Lung microvascular endothelial cell (primary cell): Measurements from ENCODE around the gene OR2V2. TPM values are rescaled to one million over a fixed set of nuclear protein-coding genes. Genes with fewer than 3 reads are reported as not detected.

ENCODE experiments used
- DNase-seq, 2 donors: peaks; one replicate each; pipeline versions ENCODE4 v3.0.0 to v3.0.0-alpha.2; 2010; ENCODE audit warnings: low read depth in 2 of 2
- total RNA-seq: library from RNA; depleted of rRNA; stranded (reverse); fragments of >200 nt; gene quantifications from 2 replicates; pipeline ENCODE4 v1.2.1, GENCODE V29; 2014

Gene OR2V2
- total RNA-seq, 1 donor from 2014 or later: not detected

DNA sequence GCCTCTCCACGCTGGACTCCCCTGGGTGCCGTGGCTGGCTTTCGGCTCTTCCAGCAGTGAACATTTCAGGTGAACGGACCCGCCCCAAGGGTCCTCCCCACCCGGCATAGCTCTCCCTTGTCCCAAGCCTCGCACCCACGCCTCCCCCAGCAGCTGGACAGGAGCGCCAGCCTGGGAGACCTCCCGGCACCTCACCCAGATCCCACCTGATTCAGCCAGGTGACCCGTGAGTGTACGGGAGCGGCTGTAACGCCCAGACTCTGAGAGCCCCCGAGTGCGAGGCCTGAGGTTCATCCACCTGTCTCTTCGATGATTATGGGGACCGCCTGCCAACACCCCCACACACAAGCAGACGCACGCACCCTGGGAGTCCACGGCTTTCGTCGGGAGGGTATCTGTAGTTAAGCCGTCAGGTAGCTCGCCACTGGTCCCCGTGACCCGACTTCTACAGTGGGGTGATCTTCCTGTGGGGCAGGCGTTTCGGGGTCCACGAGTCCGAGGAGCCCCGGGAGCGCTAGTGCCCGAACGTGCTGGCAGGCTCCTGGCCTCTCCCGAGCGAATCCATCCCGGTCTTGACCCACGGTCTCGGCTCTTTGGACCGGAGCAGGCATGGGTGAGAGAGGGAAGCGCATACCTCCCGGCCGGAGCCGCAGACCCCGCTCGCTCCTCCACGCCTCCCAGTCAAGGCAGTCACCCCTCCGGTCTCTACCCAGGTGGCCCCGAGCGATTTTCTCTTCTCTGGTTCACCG is 42.8 kb downstream of the OR2V2 start:
- DNase-seq: peak; percentile 13 to 18

DNA sequence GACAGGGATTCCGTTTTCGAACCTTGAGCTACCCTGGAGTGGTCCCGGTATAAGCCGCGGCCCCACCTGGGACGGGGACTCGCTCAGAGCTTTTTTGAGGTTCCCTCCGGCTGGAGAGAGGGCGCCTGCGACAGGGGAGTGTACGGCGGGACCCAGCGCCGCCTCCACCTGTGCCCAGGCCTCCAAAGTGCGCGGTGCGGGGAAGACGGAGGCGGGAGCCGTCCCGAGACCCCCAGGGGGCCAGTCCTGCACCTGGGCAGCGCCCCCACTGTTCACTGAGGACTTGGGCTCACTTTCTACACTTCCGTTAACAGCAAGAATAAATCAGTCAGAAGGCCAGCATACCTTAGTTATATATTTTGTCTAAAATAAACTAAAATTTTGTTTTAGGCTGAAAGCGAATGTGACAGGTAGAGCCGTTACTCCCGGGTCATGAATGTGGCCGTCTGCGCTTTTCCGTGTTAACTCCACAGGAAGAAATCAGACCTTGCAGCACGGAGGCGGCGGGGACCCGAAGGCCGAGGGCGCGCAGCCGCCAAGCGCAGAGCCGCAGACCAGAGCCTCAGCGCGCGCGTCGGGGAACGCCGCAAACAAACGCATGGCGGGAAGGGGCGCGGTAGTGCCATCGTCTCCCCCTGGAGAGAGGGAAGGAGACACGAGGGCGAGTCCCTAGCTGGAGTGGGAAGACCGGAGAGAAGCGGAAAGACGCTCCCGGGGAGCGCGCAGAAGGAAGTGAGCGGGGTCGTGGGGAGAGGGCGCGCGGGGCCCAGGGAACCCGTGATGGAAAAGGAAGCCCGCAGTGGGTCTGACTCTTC is 43.5 kb downstream of the OR2V2 start:
- DNase-seq: peak; percentile 59 to 67

DNA sequence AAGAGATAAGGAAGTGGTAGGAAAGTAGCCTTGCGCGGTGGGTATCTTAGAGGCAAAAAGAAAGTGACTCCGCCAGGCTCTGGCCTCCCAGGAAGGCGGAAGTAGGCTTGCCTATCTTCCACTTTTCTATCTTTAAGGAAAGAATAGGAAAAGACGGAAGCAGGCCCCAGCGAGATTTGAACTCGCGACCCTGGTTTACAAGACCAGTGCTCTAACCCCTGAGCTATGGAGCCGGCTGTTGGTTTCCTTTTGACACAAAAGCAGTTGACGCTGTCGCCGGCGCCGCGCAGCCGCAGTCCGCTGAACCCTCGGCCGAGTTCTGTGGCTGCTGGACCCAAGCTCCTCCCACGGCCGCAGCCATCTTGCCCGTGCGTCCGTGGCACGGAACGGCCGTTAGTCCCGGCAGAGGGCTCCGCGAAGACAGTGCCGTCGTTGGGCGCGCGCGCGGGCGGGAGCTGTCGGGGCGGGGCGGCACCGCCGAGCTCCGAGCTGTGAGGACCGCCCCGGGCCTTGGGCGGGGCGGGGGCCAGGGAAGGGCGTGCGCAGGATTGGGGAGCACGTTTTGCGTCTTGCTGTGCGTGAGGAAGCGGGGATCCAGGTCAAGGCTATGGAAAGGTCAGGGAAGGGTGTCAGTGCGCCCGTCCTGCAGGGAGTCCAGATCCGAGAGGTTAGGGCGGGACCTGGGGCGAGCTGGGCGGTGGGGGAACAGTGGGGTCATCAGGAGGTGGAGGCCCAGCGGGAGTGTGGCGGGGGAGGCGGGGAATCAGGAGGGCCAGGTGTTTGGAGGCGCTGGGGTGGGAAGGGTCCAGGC is 44.3 kb downstream of the OR2V2 start:
- peak; percentile 96 for DNase-seq

DNA sequence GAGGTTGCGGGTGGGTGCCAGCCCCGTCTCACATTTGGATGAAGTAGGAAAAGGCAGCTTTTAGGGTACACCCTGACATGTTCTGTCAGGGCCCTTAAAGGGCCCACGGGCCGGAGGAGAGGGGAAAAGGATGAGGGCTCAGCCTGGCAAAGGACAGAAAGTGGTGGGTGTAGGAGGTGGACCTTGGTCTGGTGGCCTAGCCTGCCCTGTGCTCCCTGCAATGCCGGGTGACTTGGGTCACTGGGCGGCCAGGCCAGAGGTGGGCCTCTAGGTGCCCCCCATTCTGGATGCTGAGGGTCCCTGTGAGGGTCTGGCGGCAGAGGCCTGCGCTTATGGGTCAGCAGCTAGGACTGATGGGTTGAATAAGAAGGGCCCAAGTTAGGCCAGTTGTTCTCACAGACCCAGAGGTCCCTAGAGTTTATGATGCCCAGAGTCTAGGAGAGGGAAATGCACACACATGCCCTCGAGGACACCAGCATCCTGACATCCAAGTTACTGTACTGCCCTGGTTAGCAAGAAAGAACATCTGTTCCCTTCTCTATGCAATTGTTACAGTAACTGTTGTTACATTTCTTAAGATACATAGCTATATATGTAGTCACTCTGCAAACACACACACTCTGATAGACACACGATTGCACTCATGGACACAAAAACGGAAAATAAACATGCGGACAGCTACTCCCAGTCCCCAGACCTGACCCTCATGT is 45.1 kb downstream of the OR2V2 start:
- no peak for DNase-seq

DNA sequence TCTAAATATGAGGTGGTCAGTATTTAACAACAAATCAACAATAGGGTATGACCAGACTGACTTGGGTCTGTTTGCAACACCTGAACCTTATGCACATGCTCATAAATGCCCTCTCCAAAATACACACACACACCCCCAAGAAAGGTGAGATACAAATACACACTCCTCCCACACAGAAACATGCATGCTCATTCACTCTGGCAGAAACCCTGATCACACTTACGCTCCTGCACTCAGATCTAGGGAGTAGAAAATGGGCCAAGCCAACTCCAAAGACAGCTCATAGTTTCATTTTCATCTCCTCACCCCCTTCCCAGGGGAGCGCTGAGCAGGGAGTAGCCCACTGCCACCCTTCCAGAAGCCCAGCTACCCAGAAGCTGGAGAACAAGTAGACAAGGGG is 46.3 kb downstream of the OR2V2 start:
- no peak for DNase-seq

DNA sequence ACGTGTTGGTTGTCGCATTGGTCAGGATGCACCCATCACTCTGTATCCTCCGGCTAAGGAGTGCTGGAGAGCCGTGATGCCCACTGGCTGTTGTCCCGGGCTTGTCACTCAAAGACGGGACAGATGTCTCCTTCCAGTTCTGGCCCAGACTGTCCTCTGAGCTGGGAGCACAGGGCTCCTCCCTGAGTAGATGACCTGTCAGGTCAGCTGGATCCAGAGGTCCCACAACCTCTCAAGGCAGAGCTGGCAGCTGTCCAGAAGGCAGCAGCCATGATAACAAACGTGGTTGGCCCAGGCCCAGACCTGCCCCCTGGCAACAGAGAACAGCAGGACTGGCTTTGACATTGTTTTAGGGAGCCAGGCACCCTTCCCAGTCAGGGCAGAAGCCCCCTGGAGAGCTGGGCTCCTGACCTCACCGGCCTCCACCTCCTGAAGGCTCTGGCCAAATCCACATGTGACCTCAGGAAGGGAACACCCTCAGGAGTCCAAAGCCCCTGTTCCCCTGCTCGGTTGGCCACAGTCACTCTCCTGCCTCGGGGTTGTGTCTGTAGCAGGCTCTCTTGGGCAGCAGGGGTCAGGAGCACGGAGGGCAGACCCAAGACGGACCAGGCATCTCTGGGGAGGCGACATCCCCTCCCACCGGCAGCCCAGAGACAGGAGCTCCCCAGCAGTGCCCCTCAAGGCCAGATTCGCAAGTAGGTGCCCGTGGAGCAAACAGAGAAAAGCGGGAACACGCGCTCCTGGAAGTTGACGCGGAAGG is 47.3 kb downstream of the OR2V2 start:
- DNase-seq: no peak

DNA sequence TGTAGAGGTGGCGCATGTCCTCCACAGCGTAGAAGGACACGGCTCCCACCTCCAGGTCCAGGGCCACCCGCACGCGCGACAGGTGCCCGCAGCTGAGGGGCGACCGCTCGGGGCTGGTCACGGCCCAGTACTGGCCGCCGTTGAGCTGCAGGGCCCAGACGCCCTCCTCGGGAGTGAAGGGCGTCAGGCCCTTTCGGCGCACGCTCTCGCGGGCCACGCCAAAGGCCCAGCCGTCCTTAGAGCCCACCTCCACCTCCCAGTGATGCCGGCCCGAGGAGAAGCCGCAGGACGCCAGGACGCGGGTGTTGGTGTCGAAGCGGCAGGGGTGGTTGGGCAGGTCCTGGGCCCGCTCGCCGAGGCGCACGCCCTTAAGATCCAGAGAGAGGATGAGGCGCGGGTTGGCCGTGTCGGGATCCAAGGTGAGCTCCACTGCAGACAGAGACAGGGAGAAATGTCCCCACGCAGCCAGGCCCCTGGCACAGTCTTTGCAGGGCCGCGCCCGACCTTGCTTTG is 47.9 kb downstream of the OR2V2 start:
- no peak for DNase-seq

DNA sequence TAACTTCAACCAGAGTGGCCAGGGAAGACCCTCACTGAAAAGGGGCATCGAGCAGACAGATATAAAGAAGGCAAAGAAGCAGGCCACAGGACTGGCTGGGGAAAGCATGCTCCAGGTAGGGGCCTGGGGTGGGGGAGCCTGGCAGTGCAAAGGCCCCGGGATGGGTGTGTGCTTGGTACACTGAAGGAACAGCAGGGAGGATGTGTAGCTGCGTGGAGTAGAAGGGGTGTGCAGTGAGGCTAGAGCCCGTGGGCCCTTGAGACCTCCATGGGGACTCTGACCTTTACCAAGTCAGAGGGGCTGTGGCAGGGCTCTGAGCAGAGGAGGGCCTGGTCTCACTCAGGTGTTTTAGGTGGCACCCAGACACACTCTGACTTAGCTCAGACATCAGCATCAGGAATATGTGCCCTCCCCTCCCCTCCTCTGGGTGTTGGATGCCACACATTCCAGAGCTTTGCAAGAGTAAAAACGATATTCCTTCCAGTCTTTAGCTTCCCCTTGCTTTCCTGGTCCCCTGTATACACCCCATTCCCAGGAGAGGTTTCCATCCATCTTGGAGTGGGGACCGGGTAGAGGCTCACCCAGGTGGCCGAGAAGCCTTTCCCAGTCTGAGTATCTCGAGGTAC is 50.1 kb downstream of the OR2V2 start:
- DNase-seq: no peak

DNA sequence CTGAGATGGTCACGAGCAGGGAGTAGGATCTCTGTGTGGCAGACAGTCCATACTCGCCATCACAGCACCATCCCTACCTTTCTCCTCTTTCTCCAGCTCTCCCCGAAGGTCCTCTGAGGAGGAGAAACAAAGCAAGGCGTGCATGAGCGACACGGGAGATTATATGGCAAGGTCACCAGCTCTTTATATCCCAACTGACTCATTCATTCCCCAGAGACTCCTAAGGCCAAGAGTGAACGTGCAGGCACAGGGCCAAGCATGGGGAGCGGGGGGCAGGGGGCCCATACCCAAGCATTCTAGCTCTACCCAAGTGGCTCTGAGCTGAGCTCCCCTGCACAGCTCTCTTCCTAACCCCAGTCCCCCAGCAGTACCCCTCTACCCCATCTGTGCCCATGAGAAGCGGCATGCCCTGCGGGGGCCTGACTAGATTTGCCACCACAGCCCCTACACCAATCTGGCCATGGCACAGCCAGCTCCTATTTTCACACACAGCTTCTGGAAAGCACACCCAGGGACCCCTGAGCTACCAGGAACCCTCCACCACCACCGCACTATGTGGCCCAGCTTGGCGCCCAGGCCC is 50.8 kb downstream of the OR2V2 start:
- DNase-seq: no peak

DNA sequence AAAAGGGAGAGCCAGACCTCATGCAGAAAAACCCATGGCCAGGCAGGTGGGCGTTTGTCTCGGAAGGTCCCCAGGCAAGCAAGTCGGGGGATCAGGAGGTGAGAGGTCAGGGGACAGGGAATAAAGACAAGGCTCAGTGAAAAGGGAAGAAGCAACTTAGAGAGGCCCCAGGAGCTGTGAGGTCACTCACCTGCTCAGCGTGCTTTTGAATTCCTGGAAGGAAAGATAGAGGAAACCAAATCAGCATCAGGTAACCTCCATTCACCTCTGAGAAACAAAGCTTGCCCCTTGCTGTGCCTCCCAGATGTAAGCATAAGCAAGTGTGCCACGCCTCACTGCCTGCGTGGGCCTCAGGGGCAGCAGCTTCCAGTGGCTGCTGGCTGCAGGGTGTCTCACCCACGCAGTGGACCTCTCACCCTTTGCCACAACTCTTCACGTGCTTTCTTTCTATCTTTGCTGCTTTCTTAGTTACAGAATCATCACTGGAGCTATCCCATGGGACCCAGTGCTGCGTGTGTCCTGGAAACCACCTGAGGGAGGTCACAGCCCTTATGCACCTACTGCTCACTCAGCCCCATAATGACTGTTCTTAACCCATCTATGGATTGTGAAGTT is 51.6 kb downstream of the OR2V2 start:
- DNase-seq: no peak

DNA sequence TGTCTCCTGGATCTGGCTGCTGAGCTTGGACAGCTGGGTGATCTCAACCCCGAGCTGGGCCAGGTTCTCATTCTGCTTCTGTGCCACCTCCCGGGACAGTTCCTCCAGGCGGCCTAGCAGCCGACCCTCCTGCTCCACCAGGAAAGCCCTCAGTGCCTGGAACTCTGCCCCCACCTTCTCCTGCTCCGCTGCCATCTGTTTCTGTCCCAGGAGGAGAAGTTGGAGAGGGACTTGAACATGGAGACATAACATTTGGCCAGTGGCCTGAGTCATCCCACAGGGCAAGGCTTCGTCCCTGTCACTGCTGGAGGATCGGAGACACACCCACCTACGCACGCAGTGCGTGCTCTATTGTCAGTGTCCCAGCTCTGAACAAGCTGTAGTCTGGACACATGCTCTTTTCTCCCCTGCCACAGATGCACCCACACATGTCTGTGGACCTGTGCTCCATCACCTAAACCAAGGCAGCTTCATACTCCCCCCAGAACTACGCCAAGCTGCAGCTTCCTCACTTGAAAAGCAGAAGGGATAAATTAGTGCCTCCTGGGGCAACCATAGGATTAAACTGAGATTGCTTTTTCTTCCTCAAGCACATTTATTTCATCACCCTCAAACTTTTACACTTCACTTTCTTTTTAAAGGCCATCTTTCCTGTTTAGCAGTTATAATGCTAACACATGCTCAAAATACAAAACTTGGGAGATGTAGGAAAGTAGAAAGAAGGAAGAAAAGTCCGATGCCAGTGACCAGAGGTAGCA is 52.7 kb downstream of the OR2V2 start:
- no peak for DNase-seq

DNA sequence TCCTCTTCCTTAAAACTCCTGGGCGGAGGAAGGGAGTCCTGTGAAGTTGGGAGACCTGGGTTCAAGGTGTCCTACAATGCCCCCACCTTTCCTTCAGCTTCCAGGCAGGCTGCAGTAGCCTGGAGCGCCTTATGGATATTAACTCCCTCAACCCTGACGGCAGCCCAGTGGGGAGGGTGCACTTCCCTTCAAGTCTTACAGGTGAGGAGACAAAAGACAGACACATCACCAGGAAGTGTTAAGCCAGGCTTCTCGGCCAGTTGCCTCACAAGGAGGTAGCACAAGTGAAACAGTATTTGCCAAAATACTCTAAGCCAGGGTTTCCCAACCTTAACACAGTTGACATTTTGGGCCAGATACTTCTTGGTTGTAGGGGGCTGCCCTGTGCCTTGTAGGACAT is 53.4 kb downstream of the OR2V2 start:
- no peak for DNase-seq

DNA sequence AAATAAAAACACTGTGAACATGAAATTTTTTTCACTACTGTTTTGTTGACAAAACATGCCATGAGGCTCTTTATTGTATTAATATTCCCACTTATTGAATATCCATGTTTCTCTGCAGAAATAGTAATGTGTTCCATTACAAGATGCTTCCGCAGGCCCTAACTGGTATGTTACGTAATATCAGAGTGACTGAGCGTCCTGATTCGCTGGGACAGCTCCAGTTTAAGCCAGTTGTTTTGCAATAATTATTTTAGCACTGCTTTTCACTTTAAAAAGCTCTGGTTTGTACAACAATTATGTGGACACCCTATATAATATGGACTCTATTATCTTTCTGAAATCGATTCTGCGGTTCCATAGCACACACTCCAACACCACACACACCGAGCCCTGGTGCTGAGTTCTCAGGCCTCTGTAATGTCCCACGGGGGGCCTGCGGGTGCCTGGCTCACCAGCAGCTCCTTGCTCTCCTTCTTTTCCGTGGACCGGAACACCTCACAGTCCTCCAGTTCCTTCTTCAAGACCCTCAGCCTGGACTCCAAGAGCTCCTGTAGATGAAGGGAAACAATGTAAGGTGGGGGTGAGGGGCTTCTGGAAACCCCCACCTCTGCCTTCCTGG is 55.8 kb downstream of the OR2V2 start:
- DNase-seq: peak in 1 of 2 donors; percentile 37

DNA sequence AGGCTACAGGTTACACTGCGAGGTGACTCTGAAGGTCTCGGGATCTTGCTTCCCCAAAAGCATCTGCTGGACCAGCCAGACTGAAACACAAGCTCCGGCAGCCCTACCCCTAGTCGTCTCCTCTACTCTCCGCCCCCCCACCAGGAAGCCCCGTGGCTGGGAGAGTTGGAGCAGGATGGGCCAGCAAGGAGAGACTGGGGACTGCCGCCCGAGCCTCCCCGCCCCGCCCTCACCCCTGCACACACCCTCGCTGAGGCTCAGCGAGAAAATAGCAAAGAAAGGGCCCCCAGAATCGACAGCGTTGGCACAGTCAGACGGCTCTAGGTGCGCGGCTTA is 56.4 kb downstream of the OR2V2 start:
- peak in 1 of 2 donors; percentile 21 for DNase-seq

DNA sequence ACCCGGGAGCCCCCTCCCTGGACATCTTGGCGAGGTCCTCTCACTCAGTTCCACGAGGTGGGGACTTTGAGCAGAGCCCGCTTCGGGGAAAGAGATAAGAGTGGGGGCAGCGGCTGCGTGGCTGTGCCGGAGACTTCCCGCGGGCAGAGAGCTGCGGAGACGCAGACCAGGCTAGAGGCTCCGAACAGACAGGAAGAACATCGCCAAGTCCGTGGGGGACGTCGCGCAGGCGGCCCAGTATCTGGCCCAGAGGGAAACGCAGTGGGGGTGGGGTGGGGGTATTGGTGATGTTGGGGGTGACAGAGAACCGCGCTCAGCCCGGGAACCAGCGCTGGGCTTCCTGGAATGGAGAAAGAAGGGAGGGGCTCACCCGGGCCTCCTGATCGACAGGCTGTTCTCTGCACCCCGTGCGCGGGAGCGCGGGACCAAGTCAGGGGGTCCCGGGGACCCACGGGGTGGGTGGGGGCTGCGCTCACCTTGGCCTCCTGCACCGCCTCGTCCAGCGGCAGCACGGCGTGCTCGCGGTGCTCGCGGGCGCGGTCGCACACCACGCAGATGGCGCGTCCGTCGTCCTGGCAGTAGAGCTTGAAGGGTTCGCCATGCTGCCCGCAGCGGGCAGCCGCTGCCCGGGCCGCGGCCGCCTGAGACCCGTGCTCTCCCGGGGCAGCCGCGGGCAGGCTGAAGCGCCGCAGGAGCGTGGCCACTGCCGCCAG is 56.9 kb downstream of the OR2V2 start:
- peak; percentile 64 to 67 for DNase-seq

DNA sequence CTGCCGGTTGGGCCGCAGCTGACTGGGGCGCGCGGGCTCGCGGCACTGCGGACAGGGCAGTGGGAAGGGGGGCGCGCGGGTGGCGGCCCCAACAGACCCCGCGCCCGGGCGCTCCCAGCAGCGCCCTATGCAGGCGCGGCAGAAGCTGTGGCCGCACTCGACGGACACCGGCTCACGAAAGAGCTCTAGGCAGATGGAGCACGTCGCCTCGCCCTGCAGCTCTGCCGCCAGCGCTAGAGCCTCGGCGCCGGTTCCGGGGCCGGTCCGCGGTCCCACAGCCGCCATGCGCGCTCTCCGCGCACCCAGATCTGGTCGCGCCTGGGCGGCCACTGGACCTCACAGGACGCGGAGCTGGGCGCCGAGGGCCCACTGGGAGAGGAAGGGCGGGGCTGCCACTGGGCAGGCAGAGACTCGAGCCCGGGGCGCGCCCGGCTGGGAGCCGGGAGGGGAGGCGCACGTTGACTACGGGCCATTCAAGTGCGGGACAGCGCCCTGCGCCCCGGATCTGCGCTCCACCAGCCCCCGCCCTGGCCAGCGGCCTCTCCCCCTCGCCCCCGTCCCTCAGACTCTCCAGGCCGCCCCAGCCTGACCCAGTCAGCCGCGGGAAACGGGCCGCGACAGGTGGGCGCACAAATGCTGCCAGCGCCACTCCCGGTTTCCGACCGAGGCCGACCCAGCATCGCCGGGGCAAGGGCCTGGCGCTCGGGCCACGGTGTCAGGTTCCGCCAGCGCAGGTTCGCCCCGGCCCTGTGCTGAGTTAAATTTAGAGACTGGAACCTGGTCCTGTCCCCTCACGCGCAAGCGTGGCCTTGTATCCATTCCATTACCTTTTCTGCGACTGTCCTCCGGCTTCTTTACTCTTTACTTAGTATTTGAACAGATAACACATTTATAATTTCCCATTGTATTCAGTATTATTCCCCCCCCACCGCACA is 57.7 kb downstream of the OR2V2 start, which contains the start of gene TRIM7:
Gene TRIM7 (minus strand): TSS at position 371 of the 935 bp plus-strand sequence. CDS start 86 bp downstream, at position 285.
- peak in 1 of 2 donors; percentile 55 for DNase-seq
